K562 (cell line): ENCODE measurements around the gene RIMKLA. TPM values are rescaled to one million over a fixed set of nuclear protein-coding genes. Genes with fewer than 3 reads are reported as not detected.

Source experiments
- ATAC-seq: fragments of 200-7000 bp; cut with Tn5 transposase; 3 replicates; pipeline ENCODE4 v1.9.1; 2020; ENCODE audit warnings: moderate library complexity
- BruUV-seq: library from RNA; stranded (reverse); fragments of 400-500 nt; replicated peaks from 2 replicates; lab custom pipeline; 2021; lab: Mats Ljungman, UMichigan
- CTCF ChIA-PET: fragments of 300-600 bp; formaldehyde crosslinking; extraction: SDS; loops from one replicate; lab custom pipeline; 2021; ENCODE audit warnings: low intra/inter-chr PET ratio; lab: Yijun Ruan, JAX
- POLR2A ChIA-PET: fragments of 300-600, 350-650 bp; sonication (Branson Sonifier 250); formaldehyde crosslinking; extraction: SDS; loops from one replicate; lab custom pipeline; 2021; ENCODE audit warnings: antibody characterized with exemption, inconsistent platforms; lab: Yijun Ruan, JAX
- DNase-seq, 4 experiments: peaks; one replicate each; pipeline versions ENCODE4 v3.0.0 to v3.0.0-alpha.2; 2011 to 2018; ENCODE audit warnings: low spot score in 3 of 4, mixed read lengths in 3 of 4; ENCODE audit errors: extremely low read depth in 1 of 4
- FAIRE-seq: peaks from 2 replicates; lab custom pipeline; 2011; peaks lifted over from hg19 to GRCh38; lab: Jason Lieb, UNC
- H2AFZ ChIP-seq: 2 replicates; pipeline ENCODE4 v1.6.0; 2011; ENCODE audit warnings: low read depth, low read length, control low read depth, inconsistent platforms
- H3K27ac ChIP-seq: fragments of 200-600 bp; 3 replicates; pipeline ENCODE4 v1.8.0; 2011; ENCODE audit warnings: low read depth, mild to moderate bottlenecking, control low read depth, inconsistent platforms, low read length, moderate library complexity, mixed read lengths; ENCODE audit errors: extremely low read depth
- H3K27me3 ChIP-seq, 2 experiments: fragments of 300-600 bp in 1 of 2; 2 replicates in 1 of 2; 3 replicates in 1 of 2; pipeline versions ENCODE4 v1.6.0 to v1.8.0; 2011; ENCODE audit warnings: inconsistent platforms in 2 of 2, low read length in 2 of 2, mild to moderate bottlenecking in 1 of 2, mixed read lengths in 1 of 2, moderate library complexity in 1 of 2; ENCODE audit not compliant: control insufficient read depth in 2 of 2, insufficient read depth in 2 of 2
- H3K36me3 ChIP-seq: fragments of 300-600 bp; 3 replicates; pipeline ENCODE4 v1.8.0; 2011; ENCODE audit warnings: mild to moderate bottlenecking, low read length, inconsistent platforms; ENCODE audit not compliant: control insufficient read depth, insufficient read depth
- H3K4me1 ChIP-seq, 2 experiments: fragments of 200-600 bp in 1 of 2; replicated peaks in 1 of 2; 2 replicates in 1 of 2; 3 replicates in 1 of 2; pipeline versions ENCODE4 v1.5.1 to v1.8.0; 2011; ENCODE audit warnings: inconsistent platforms in 2 of 2, low read length in 2 of 2, mild to moderate bottlenecking in 1 of 2, mixed read lengths in 1 of 2, moderate library complexity in 1 of 2; ENCODE audit not compliant: control insufficient read depth in 2 of 2, insufficient read depth in 2 of 2
- H3K4me2 ChIP-seq: 2 replicates; pipeline ENCODE4 v1.6.1; 2011; ENCODE audit warnings: low read length, control low read depth, inconsistent platforms, mixed read lengths; ENCODE audit not compliant: insufficient read depth
- H3K4me3 ChIP-seq: fragments of 200-600 bp; sonication (generic), shearing (Covaris generic); 2 replicates; pipeline ENCODE4 v1.5.1; 2016; ENCODE audit warnings: control low read depth, inconsistent platforms
- H3K79me2 ChIP-seq: fragments of 200-600 bp; 3 replicates; pipeline ENCODE4 v1.8.0; 2011; ENCODE audit warnings: low read length, inconsistent platforms; ENCODE audit not compliant: control insufficient read depth, insufficient read depth
- H3K9ac ChIP-seq, 2 experiments: 2 replicates each; pipeline versions ENCODE4 v1.6.0 to v1.6.1; 2011; ENCODE audit warnings: low read depth in 2 of 2, low read length in 2 of 2, control low read depth in 1 of 2, inconsistent platforms in 1 of 2, mild to moderate bottlenecking in 1 of 2, mixed read lengths in 1 of 2; ENCODE audit not compliant: insufficient read depth in 1 of 2
- H3K9me1 ChIP-seq: one replicate; pipeline ENCODE4 v1.6.0; 2011; ENCODE audit warnings: inconsistent platforms, mild to moderate bottlenecking, low read length, moderate library complexity; ENCODE audit not compliant: control insufficient read depth, insufficient read depth
- H3K9me3 ChIP-seq: replicated peaks from 2 replicates; pipeline ENCODE4 v1.5.1; 2011; ENCODE audit warnings: low read depth, low read length, inconsistent platforms; ENCODE audit not compliant: control insufficient read depth, insufficient read depth
- H4K20me1 ChIP-seq: replicated peaks from 2 replicates; pipeline ENCODE4 v1.6.1; 2011; ENCODE audit warnings: low read length, inconsistent platforms, mixed read lengths; ENCODE audit not compliant: control insufficient read depth, insufficient read depth
- ARID2 ChIP-seq: fragments of 450-650 bp; IDR thresholded peaks from 2 replicates; pipeline ENCODE4 v1.6.1; 2017; ENCODE audit warnings: antibody characterized with exemption, mild to moderate bottlenecking
- CEBPG ChIP-seq, 3 experiments: fragments of 200-800 bp in 1 of 3; sonication (Bioruptor generic) in 1 of 3; sonication (generic) in 1 of 3; formaldehyde crosslinking in 1 of 3; IDR thresholded peaks in 2 of 3; conservative IDR thresholded peaks in 1 of 3; 2 replicates each; pipeline versions ENCODE4 v1.6.1 to v1.8.0; 2016 to 2022; ENCODE audit warnings: missing compliant biosample characterization in 2 of 3, missing genetic modification characterization in 2 of 3, mild to moderate bottlenecking in 1 of 3, missing genetic modification reagents in 1 of 3
- CREB3L1 ChIP-seq: fragments of 450-650 bp; IDR thresholded peaks from 2 replicates; pipeline ENCODE4 v1.6.1; 2014; ENCODE audit warnings: low read depth, mild to moderate bottlenecking, moderate library complexity, borderline replicate concordance
- ERF ChIP-seq: fragments of 450-650 bp; formaldehyde crosslinking; IDR thresholded peaks from 2 replicates; pipeline ENCODE4 v1.4.0; 2020; ENCODE audit warnings: mild to moderate bottlenecking, mixed read lengths
- HNRNPUL1 ChIP-seq: fragments of 200-400 bp; formaldehyde crosslinking; IDR thresholded peaks from 2 replicates; pipeline ENCODE4 v1.6.1; 2017; ENCODE audit warnings: low read length
- NBN ChIP-seq: fragments of 450-650 bp; IDR thresholded peaks from 2 replicates; pipeline ENCODE4 v1.6.1; 2016; ENCODE audit warnings: low read depth, mild to moderate bottlenecking
- NFXL1 ChIP-seq: fragments of 450-650 bp; formaldehyde crosslinking; IDR thresholded peaks from 2 replicates; pipeline ENCODE4 v1.4.0; 2021; ENCODE audit warnings: mild to moderate bottlenecking
- PHB2 ChIP-seq: fragments of 450-650 bp; IDR thresholded peaks from 2 replicates; pipeline ENCODE4 v1.6.1; 2017; ENCODE audit warnings: low read depth
- RREB1 ChIP-seq: fragments of 250-450 bp; sonication (Bioruptor Pico); IDR thresholded peaks from 2 replicates; pipeline ENCODE4 v1.4.0; 2020
- TEAD2 ChIP-seq: fragments of 450-650 bp; IDR thresholded peaks from 2 replicates; pipeline ENCODE4 v1.6.1; 2016; ENCODE audit warnings: missing genetic modification characterization, control low read depth, missing compliant biosample characterization
- ZFP36 ChIP-seq: fragments of 150-350 bp; IDR thresholded peaks from 2 replicates; pipeline ENCODE4 v1.6.1; 2018; ENCODE audit warnings: low read length, low read depth; ENCODE audit not compliant: partially characterized antibody
- ZNF263 ChIP-seq: sonication (generic); formaldehyde crosslinking; IDR thresholded peaks from 2 replicates; pipeline ENCODE4 v1.8.0; 2022; ENCODE audit warnings: mild to moderate bottlenecking, missing genetic modification reagents, borderline replicate concordance
- WGBS: fragments of 100-300 bp; shearing (Covaris generic); methylation state at CpG from one replicate; pipeline ENCODE4 v1.1.6; 2016; ENCODE audit warnings: low coverage, mixed read lengths; ENCODE audit not compliant: insufficient coverage; ENCODE audit errors: missing lambda C conversion rate; 5-methylcytosine and 5-hydroxymethylcytosine counted together
- in situ Hi-C: fragments of 300-500 bp; cut with MboI; formaldehyde crosslinking; loops from 4 replicates; pipeline ENCODE4 v1.15.0; 2018; ENCODE audit warnings: inconsistent platforms, mixed read lengths
- intact Hi-C: fragments of 100-400 bp; cut with micrococcal nuclease; formaldehyde crosslinking; loops from 2 replicates; pipeline ENCODE4 v1.14.2; 2022
- polyA plus RNA-seq, 8 experiments: library from polyadenylated mRNA; depleted of rRNA in 4 of 8; stranded (reverse) in 5 of 8; unstranded in 3 of 8; fragments of >200 nt; fragmentation: Nextera tagmentation in 2 of 8; fragmentation: Illumina TruSeq in 1 of 8; extraction: Ambion mirVana in 2 of 8; extraction: Trizol in 1 of 8; gene quantifications; 2 replicates each; pipeline versions ENCODE4 v1.2.1 to v1.2.3, GENCODE V29; 2011 to 2014; ENCODE audit warnings: inconsistent platforms in 1 of 8, missing spikeins in 1 of 8
- total RNA-seq, 7 experiments: library from RNA; depleted of rRNA in 6 of 7; stranded (reverse); fragments of >200 nt in 6 of 7; fragmentation: Illumina TruSeq in 2 of 7; extraction: Trizol in 2 of 7; gene quantifications; 2 replicates each; pipeline versions ENCODE4 v1.2.1 to v1.2.3, GENCODE V29; 2011 to 2021; ENCODE audit warnings: low replicate concordance in 1 of 7
- TF ChIP-seq, protein P1 (sequence below): fragments of 450-650 bp; formaldehyde crosslinking; IDR thresholded peaks from 2 replicates; pipeline ENCODE4 v1.4.0; 2020; ENCODE audit warnings: mild to moderate bottlenecking, moderate library complexity

RIMKLA gene
- total and polyA plus RNA-seq, 9 of the 15 experiments (the other 6 are each of a cell fraction or from before 2014, with no cell fraction given) = 0.02 TPM; not detected in 8

DNA sequence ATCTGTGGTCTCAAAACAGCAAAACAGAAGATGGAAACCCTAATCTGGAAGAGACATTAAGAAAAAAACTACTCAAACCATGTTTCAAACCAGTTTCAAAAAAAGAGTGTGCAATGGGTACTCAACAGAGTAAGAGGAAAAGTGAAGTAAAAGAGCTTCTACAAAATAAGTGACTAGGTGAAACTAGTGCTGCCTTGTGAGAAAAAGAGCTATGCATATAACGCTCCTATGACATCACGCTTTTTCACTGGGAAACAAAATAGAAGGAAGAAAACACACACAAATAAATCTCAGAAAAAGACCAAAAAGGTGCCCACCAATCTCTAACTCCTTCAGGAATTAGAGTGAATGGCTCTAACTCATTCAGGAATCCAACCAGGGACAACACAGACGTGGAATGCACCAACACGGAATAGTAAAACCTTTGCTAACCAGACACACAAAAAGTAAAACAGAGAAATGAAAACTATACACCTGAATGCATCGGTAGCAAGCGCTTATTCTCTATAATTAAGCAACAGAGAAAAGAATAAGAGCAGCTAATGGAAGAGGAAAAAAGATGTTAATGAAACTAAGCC lies 46.8 kb upstream of the RIMKLA start:
- H2AFZ ChIP-seq = peak overlapping the region; percentile 84
- ATAC-seq (no peak), DNase-seq (no peak), FAIRE-seq (no peak)
- H4K20me1 ChIP-seq = peaks cover 17% of the 10 kb centered on the region
- peak overlapping the region; percentile 90 for H3K4me2 ChIP-seq
- TSS peak; percentile 43 for BruUV-seq
- in situ Hi-C loops = no loop called here
- 2% methylated on average over 6 of the region's 6 CpGs for WGBS
- H3K36me3 ChIP-seq = no peaks in the 10 kb centered on the region
- peaks cover 17 to 18% of the 10 kb centered on the region in 2 experiments; a peak in 4 of 5 replicates for H3K4me1 ChIP-seq
- H3K4me3 ChIP-seq = peak overlapping the region; percentile 85
- H3K27me3 ChIP-seq = no peaks in the 10 kb centered on the region
- intact Hi-C loops = no loop called here
- ChIA-PET CTCF (no interaction called here), POLR2A (interaction anchor here (0.7 to 3.1 kb wide), 3 partner anchors 10 to 18 kb away, joined by 3 to 19 read pairs (median 3); no protein-coding TSS in a partner anchor)
- no peaks in the 10 kb centered on the region for H3K9me1 ChIP-seq
- H3K9ac ChIP-seq = peak overlapping the region; percentile 86 to 94; a peak in 3 of 4 replicates
- H3K9me3 ChIP-seq = no peaks in the 10 kb centered on the region
- H3K27ac ChIP-seq = peak overlapping the region; percentile 77
- H3K79me2 ChIP-seq = peaks cover 74% of the 10 kb centered on the region
- TF ChIP-seq HNRNPUL1 (no peak), ZFP36 (no peak), TEAD2 (no peak), PHB2 (no peak), ZNF263 (CRISPR knock-in tag) (no peak), CREB3L1 (no peak), RREB1 (CRISPR knock-in tag) (no peak), ARID2 (0 out of 2 replicates have a peak, but pooled peaks have one; percentile 7), NFXL1 (no peak), NBN (peak; percentile 57; the same call in 1 of the 2 replicates), ERF (CRISPR knock-in tag) (no peak), CEBPG (CRISPR knock-in tag; IDR thresholded peaks at IDR 0.05) (no peak), CEBPG (tag; conservative IDR thresholded peaks at IDR 0.05 in 1 of 2, IDR thresholded peaks at IDR 0.05 in 1 of 2) (0 out of 4 replicates have a peak, but pooled peaks of 1 of the 2 experiments have one; percentile 12)
- TF ChIP-seq, protein P1, sequence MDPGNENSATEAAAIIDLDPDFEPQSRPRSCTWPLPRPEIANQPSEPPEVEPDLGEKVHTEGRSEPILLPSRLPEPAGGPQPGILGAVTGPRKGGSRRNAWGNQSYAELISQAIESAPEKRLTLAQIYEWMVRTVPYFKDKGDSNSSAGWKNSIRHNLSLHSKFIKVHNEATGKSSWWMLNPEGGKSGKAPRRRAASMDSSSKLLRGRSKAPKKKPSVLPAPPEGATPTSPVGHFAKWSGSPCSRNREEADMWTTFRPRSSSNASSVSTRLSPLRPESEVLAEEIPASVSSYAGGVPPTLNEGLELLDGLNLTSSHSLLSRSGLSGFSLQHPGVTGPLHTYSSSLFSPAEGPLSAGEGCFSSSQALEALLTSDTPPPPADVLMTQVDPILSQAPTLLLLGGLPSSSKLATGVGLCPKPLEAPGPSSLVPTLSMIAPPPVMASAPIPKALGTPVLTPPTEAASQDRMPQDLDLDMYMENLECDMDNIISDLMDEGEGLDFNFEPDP (CRISPR knock-in tag) = no peak
